AG10803 (cell line): ENCODE data around the gene STX1A.

Experiments used
- DNase-seq: peaks from one replicate; pipeline ENCODE4 v3.0.0; 2010; ENCODE audit warnings: low read depth
- H3K4me3 ChIP-seq: 2 replicates; pipeline ENCODE4 v1.5.1; 2011; ENCODE audit warnings: mild to moderate bottlenecking, low read length, control low read depth
- CTCF ChIP-seq: conservative IDR thresholded peaks from 2 replicates; pipeline ENCODE4 v1.5.1; 2011; ENCODE audit warnings: mild to moderate bottlenecking, low read length, control low read depth, inconsistent platforms

STX1A gene

GRCh38 chr7:73749931-73750776, 30.7 kb upstream of the STX1A start:
- H3K4me3 ChIP-seq, result no peak overlapping the region
- no peak for DNase-seq
- no peak for TF ChIP-seq CTCF

DNA sequence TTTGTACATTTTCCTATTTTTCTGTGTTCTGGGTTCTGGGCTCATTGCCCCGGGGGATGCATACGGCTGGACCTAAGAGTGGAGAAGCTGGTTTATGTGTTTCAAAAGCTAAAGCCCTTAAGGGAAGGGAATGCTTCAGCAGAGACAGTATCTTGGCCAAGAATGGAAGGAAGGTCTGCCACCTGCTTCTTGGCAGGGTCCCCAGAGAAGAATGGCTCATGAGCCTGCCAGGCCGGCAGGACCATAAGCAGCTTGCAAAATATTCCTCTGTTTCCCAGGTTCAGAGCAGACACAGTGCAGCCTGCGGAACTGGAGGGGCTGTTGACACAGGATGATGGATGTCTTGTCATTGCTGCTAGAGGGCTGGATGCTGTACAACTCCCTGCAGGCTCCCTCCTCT, 26.9 kb upstream of the STX1A start:
- no peak for TF ChIP-seq CTCF
- no peak for DNase-seq

GRCh38 chr7:73742753-73743641, 23.5 kb upstream of the STX1A start:
- TF ChIP-seq CTCF, result no peak
- no peak for DNase-seq

More for the DNA sequence above, 26.9 kb upstream of the STX1A start:
- no peak overlapping the region for H3K4me3 ChIP-seq

DNA sequence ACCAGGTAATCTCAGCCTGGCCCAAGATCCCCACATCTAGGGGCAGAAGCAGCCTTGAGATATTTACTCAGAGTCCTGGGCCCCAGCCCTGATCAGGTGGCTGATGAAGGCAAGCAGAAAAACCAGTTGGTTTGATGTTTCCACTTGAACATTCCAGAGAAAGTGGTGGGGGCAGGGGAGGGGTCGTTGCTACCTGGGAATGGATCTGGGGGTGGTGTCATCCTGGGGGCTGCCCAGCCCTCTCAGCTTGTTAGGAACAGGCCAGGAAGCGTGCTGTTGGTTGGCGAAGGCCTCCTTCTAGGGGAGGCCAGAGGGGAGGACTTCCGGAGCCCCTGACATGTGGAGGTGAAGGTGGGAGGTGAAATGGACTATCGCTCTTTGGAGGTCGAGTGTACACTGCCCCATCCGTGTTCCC, 22.9 kb upstream of the STX1A start:
- no peak for TF ChIP-seq CTCF
- no peak for DNase-seq
- H3K4me3 ChIP-seq, result no peak overlapping the region

More at GRCh38 chr7:73742753-73743641, 23.5 kb upstream of the STX1A start:
- no peak overlapping the region for H3K4me3 ChIP-seq

GRCh38 chr7:73741600-73741999, 22.1 kb upstream of the STX1A start:
- DNase-seq, result no peak
- no peak for TF ChIP-seq CTCF
- no peak overlapping the region for H3K4me3 ChIP-seq

- no peak overlapping the region for H3K4me3 ChIP-seq
- no peak for DNase-seq
- no peak for TF ChIP-seq CTCF
These were observed 21.3 kb upstream of the STX1A start for GRCh38 chr7:73740771-73741170.
